Smooth muscle cell (in vitro differentiated cells): Measurements from ENCODE around the gene CATSPERZ. TPM values are rescaled to one million over a fixed set of nuclear protein-coding genes. Genes with fewer than 3 reads are reported as not detected.
A peak's percentile ranks its signal among the peaks of the same experiment; 100 is the strongest.

ENCODE experiments used
- DNase-seq: peaks from one replicate; lab custom pipeline; 2025; ENCODE audit not compliant: unreplicated experiment; lab: John Stamatoyannopoulos, UW
- H2AFZ ChIP-seq: fragments of 200-600 bp; sonication (generic); 2 replicates; pipeline ENCODE4 v1.6.0; 2016; ENCODE audit warnings: antibody characterized with exemption, low read depth, mild to moderate bottlenecking
- H3F3A ChIP-seq: fragments of 200-600 bp; sonication (generic); 2 replicates; pipeline ENCODE4 v1.6.0; 2017; ENCODE audit warnings: antibody characterized with exemption, low read depth
- H3K27ac ChIP-seq: fragments of 200-600 bp; sonication (generic); 2 replicates; pipeline ENCODE4 v1.5.1; 2016; ENCODE audit warnings: low read depth, mild to moderate bottlenecking
- H3K27me3 ChIP-seq: fragments of 200-600 bp; sonication (generic); 2 replicates; pipeline ENCODE4 v1.6.1; 2016; ENCODE audit warnings: low read depth, mild to moderate bottlenecking
- H3K36me3 ChIP-seq: fragments of 200-600 bp; sonication (generic); 2 replicates; pipeline ENCODE4 v1.5.1; 2016; ENCODE audit warnings: low read depth
- H3K4me1 ChIP-seq: fragments of 200-600 bp; sonication (generic); 2 replicates; pipeline ENCODE4 v1.5.1; 2016; ENCODE audit warnings: low read depth
- H3K4me2 ChIP-seq: fragments of 200-600 bp; sonication (generic); 2 replicates; pipeline ENCODE4 v1.6.0; 2016; ENCODE audit warnings: mild to moderate bottlenecking
- H3K4me3 ChIP-seq: fragments of 200-600 bp; sonication (generic); 2 replicates; pipeline ENCODE4 v1.5.1; 2016; ENCODE audit warnings: mild to moderate bottlenecking
- H3K79me2 ChIP-seq: fragments of 200-600 bp; sonication (generic); 2 replicates; pipeline ENCODE4 v1.6.0; 2016; ENCODE audit warnings: low read depth, mild to moderate bottlenecking
- H3K9ac ChIP-seq: fragments of 200-600 bp; sonication (generic); 2 replicates; pipeline ENCODE4 v1.6.0; 2016; ENCODE audit warnings: low read depth
- H3K9me3 ChIP-seq: fragments of 200-600 bp; sonication (generic); replicated peaks from 2 replicates; pipeline ENCODE4 v1.5.1; 2016; ENCODE audit warnings: low read depth
- H4K20me1 ChIP-seq: fragments of 200-600 bp; sonication (generic); 2 replicates; pipeline ENCODE4 v1.6.0; 2016; ENCODE audit warnings: low read depth
- CTCF ChIP-seq: fragments of 200-600 bp; sonication (generic); IDR thresholded peaks from 2 replicates; pipeline ENCODE4 v1.5.1; 2017; ENCODE audit warnings: borderline replicate concordance, mild to moderate bottlenecking, antibody characterized with exemption; ENCODE audit not compliant: insufficient read depth, poor library complexity, severe bottlenecking
- WGBS: methylation state at CpG from one replicate; pipeline ENCODE4 v1.1.7; 2016; ENCODE audit warnings: low lambda C conversion rate; 5-methylcytosine and 5-hydroxymethylcytosine counted together
- polyA plus RNA-seq: library from polyadenylated mRNA; unstranded; fragments of >200 nt; fragmentation: Nextera tagmentation; extraction: Ambion mirVana; gene quantifications from 2 replicates; pipeline ENCODE4 v1.2.1, GENCODE V29; 2016
- total RNA-seq: library from RNA; depleted of rRNA; stranded (reverse); fragments of >200 nt; gene quantifications from 2 replicates; pipeline ENCODE4 v1.2.3, GENCODE V29; 2014

The CATSPERZ gene
- total and polyA plus RNA-seq, 2 experiments from 2014 or later: not detected

- H3K36me3 ChIP-seq: no peaks in the 10 kb centered on the region
- no peaks in the 10 kb centered on the region for H4K20me1 ChIP-seq
- H3K27me3 ChIP-seq: no peaks in the 10 kb centered on the region
- 98% methylated on average over 8 of the region's 8 CpGs for WGBS
- no peak overlapping the region for H3K4me3 ChIP-seq
- H3F3A ChIP-seq: no peaks in the 10 kb centered on the region
- peaks cover 10% of the 10 kb centered on the region for H3K79me2 ChIP-seq
- TF ChIP-seq CTCF: no peak
- H3K4me1 ChIP-seq: peaks cover 2% of the 10 kb centered on the region
- no peak overlapping the region for H3K9ac ChIP-seq
- DNase-seq: no peak
- no peak overlapping the region for H2AFZ ChIP-seq
- H3K4me2 ChIP-seq: no peak overlapping the region
- no peak overlapping the region for H3K27ac ChIP-seq
- no peaks in the 10 kb centered on the region for H3K9me3 ChIP-seq
Measured at GRCh38 chr11:64278576-64279190, 21.5 kb upstream of the CATSPERZ start.

- no peak for DNase-seq
- Histone ChIP-seq H4K20me1 (no peaks in the 10 kb centered on the region), H3F3A (no peaks in the 10 kb centered on the region), H3K27me3 (no peaks in the 10 kb centered on the region), H3K4me1 (peaks cover 11% of the 10 kb centered on the region), H3K9me3 (no peaks in the 10 kb centered on the region), H3K79me2 (peaks cover 15% of the 10 kb centered on the region), H3K27ac (no peak overlapping the region), H3K4me2 (no peak overlapping the region), H3K9ac (no peak overlapping the region), H2AFZ (no peak overlapping the region), H3K4me3 (no peak overlapping the region), H3K36me3 (no peaks in the 10 kb centered on the region)
- no peak for TF ChIP-seq CTCF
- WGBS: 96% methylated on average over 22 of the region's 22 CpGs
Measured at GRCh38 chr11:64281957-64282770, 18.0 kb upstream of the CATSPERZ start.

GRCh38 chr11:64283092-64283491 lies 17.1 kb upstream of the CATSPERZ start:
- H3K4me2 ChIP-seq: peak overlapping the region; percentile 91
- H3K27me3 ChIP-seq: no peaks in the 10 kb centered on the region
- H3K4me3 ChIP-seq: no peak overlapping the region
- peaks cover 11% of the 10 kb centered on the region for H3K4me1 ChIP-seq
- H3K9ac ChIP-seq: no peak overlapping the region
- peaks cover 15% of the 10 kb centered on the region for H3K79me2 ChIP-seq
- WGBS: 91% methylated on average over 3 of the region's 3 CpGs
- H2AFZ ChIP-seq: no peak overlapping the region
- H3K9me3 ChIP-seq: no peaks in the 10 kb centered on the region
- no peak overlapping the region for H3K27ac ChIP-seq
- H4K20me1 ChIP-seq: no peaks in the 10 kb centered on the region
- H3F3A ChIP-seq: no peaks in the 10 kb centered on the region
- TF ChIP-seq CTCF: no peak
- H3K36me3 ChIP-seq: no peaks in the 10 kb centered on the region
- DNase-seq: no peak
